NCI-H526 treated with DMSO at 0.1 percent for 48 hours (cell line): ENCODE results near the gene MAPK12.
"Not testable (repeated sequence)": the region's sequence is repeated elsewhere in the genome, so short reads cannot be mapped to it uniquely, and the experiment has no call there.

Source experiments
- DNase-seq: peaks from one replicate; lab custom pipeline; 2025; lab: John Stamatoyannopoulos, UW

Gene MAPK12

GRCh38 chr22:50216055-50216683 is 45.3 kb downstream of the MAPK12 start:
- DNase-seq, result no peak

- no peak for DNase-seq
These were observed 46.0 kb downstream of the MAPK12 start for GRCh38 chr22:50215297-50216054.

- DNase-seq, result no peak
These were observed 48.2 kb downstream of the MAPK12 start for GRCh38 chr22:50213263-50213662.

- DNase-seq, result no peak
These were observed 50.3 kb downstream of the MAPK12 start for GRCh38 chr22:50211147-50211546.

GRCh38 chr22:50210378-50211139 is 50.9 kb downstream of the MAPK12 start:
- no peak for DNase-seq

GRCh38 chr22:50209893-50210292 is 51.6 kb downstream of the MAPK12 start:
- no peak for DNase-seq

GRCh38 chr22:50208939-50209892 is 52.3 kb downstream of the MAPK12 start:
- no peak for DNase-seq

GRCh38 chr22:50208430-50208938 is 53.0 kb downstream of the MAPK12 start:
- DNase-seq, result no peak

GRCh38 chr22:50207383-50208140 is 53.9 kb downstream of the MAPK12 start:
- no peak for DNase-seq

- no peak for DNase-seq
These were observed 54.9 kb downstream of the MAPK12 start for GRCh38 chr22:50206599-50206998.

- DNase-seq, result no peak
These were observed 55.5 kb downstream of the MAPK12 start for GRCh38 chr22:50205781-50206569.

- DNase-seq, result not testable (repeated sequence)
These were observed 56.5 kb downstream of the MAPK12 start for GRCh38 chr22:50204998-50205397.

- no peak for DNase-seq
These were observed 56.9 kb downstream of the MAPK12 start for GRCh38 chr22:50204571-50204970.

GRCh38 chr22:50203288-50203687 is 58.2 kb downstream of the MAPK12 start:
- DNase-seq, result no peak
